Breast epithelium (tissue), 4 donors: ENCODE measurements around the gene TPSD1. TPM values are rescaled to one million over a fixed set of nuclear protein-coding genes. Genes with fewer than 3 reads are reported as not detected.

ENCODE experiments used
- DNase-seq, 2 donors: peaks; one replicate each; pipeline ENCODE4 v3.0.0-alpha.2; 2019; ENCODE audit warnings: low spot score in 2 of 2
- H3K27ac ChIP-seq, 2 donors: fragments of 200-600 bp; sonication (generic) in 1 of 2; one replicate each; pipeline ENCODE4 v1.5.1; 2016 to 2019; ENCODE audit warnings: mild to moderate bottlenecking in 1 of 2
- H3K27me3 ChIP-seq, 2 donors: fragments of 200-600 bp; sonication (generic) in 1 of 2; one replicate each; pipeline versions ENCODE4 v1.5.1 to v1.6.0; 2017 to 2019; ENCODE audit warnings: control low read depth in 1 of 2, mild to moderate bottlenecking in 1 of 2
- H3K36me3 ChIP-seq: fragments of 200-600 bp; one replicate; pipeline ENCODE4 v1.5.1; 2019
- H3K4me1 ChIP-seq, 2 donors: fragments of 200-600 bp; sonication (generic); one replicate each; pipeline ENCODE4 v1.5.1; 2016 to 2019; ENCODE audit warnings: control low read depth in 1 of 2
- H3K4me3 ChIP-seq, 3 donors: fragments of 200-600 bp; sonication (generic); 1 replicate in 2 of 3; 2 replicates in 1 of 3; pipeline ENCODE4 v1.5.1; 2016 to 2019; ENCODE audit warnings: mild to moderate bottlenecking in 3 of 3, moderate library complexity in 2 of 3
- H3K9me3 ChIP-seq, 2 donors: fragments of 200-600 bp; sonication (generic) in 1 of 2; one replicate each; pipeline ENCODE4 v1.5.1; 2016 to 2019; ENCODE audit warnings: control low read depth in 1 of 2
- POLR2A ChIP-seq: fragments of 450-650 bp; IDR thresholded peaks from one replicate; pipeline ENCODE4 v1.6.1; 2016; ENCODE audit warnings: antibody characterized with exemption, mild to moderate bottlenecking, moderate library complexity
- POLR2AphosphoS5 ChIP-seq, 3 donors: sonication (generic); formaldehyde crosslinking; IDR thresholded peaks; one replicate each; pipeline ENCODE4 v1.6.1; 2017; ENCODE audit warnings: antibody characterized with exemption in 3 of 3
- intact Hi-C: fragments of 100-400 bp; cut with DNase I; formaldehyde crosslinking; loops from one replicate; pipeline ENCODE4 v1.15.1; 2023; ENCODE audit warnings: low total_unique reads
- total RNA-seq, 3 donors: library from RNA; depleted of rRNA; stranded (reverse); fragments of >200 nt; gene quantifications; one replicate each; pipeline ENCODE4 v1.1.0, GENCODE V29; 2016
- TF ChIP-seq, protein P1 (sequence below), 3 donors: fragments of 450-650 bp; IDR thresholded peaks; one replicate each; pipeline ENCODE4 v1.5.1; 2016 to 2017; ENCODE audit warnings: antibody characterized with exemption in 3 of 3, mild to moderate bottlenecking in 3 of 3, moderate library complexity in 3 of 3

The TPSD1 gene
- total RNA-seq, 3 donors from 2014 or later: 1.6 to 5.9 (median 2.0) TPM

DNA sequence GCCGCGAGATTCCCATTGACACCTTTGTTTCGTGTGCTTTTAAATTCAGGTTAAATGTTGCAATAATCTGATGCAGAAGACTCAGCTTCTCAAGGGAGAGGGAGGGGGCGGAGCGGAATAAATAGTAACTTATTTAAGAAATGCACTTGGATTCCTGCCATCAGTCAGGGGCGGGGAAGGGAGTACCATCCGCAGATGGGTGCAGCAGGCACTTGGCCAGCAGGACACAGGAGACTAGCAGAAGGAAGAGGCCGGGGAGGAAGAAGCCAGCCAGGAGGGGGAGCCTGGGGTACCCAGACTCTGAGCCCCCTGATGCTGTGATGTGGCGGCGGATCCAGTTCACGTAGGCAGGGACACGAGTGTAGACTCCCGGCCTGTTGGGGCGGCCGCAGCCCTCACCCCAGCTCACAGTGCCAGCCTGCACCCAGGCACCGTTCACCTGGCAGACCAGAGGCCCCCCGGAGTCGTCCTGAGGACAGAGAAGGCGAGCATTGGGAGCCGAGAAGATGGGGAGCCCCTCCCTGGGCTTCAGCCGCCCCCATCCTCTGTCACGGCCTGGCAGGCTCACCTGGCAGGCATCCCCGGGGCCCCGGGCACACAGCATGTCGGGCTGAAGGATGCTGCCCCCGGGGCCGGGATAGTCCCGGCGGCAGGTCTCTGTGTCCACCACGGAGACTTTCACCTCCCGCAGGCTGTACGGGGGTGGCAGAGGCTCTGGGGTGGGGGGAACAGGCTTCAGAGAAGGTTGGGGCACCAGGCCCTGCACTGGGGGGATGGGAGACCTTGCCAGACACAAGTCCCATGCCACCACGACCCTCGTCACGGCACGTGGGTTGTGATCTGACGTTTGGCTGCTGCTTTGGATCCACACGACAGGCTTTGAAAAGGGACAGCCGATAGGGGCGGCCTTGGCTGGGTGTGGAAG, 34.0 kb upstream of the TPSD1 start:
- intact Hi-C loops: no loop called here
- H3K4me3 ChIP-seq: no peak overlapping the region
- DNase-seq: no peak
- H3K4me1 ChIP-seq: no peaks in the 10 kb centered on the region
- H3K36me3 ChIP-seq: no peaks in the 10 kb centered on the region
- H3K27ac ChIP-seq: no peak overlapping the region
- TF ChIP-seq, protein P1, sequence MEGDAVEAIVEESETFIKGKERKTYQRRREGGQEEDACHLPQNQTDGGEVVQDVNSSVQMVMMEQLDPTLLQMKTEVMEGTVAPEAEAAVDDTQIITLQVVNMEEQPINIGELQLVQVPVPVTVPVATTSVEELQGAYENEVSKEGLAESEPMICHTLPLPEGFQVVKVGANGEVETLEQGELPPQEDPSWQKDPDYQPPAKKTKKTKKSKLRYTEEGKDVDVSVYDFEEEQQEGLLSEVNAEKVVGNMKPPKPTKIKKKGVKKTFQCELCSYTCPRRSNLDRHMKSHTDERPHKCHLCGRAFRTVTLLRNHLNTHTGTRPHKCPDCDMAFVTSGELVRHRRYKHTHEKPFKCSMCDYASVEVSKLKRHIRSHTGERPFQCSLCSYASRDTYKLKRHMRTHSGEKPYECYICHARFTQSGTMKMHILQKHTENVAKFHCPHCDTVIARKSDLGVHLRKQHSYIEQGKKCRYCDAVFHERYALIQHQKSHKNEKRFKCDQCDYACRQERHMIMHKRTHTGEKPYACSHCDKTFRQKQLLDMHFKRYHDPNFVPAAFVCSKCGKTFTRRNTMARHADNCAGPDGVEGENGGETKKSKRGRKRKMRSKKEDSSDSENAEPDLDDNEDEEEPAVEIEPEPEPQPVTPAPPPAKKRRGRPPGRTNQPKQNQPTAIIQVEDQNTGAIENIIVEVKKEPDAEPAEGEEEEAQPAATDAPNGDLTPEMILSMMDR (IDR thresholded peaks at IDR 0.05): no peak
- TF ChIP-seq POLR2AphosphoS5 (IDR thresholded peaks at IDR 0.05) (no peak), POLR2A (no peak)
- peaks cover 0 to 65% of the 10 kb centered on the region in 2 donors for H3K27me3 ChIP-seq
- no peaks in the 10 kb centered on the region for H3K9me3 ChIP-seq

DNA sequence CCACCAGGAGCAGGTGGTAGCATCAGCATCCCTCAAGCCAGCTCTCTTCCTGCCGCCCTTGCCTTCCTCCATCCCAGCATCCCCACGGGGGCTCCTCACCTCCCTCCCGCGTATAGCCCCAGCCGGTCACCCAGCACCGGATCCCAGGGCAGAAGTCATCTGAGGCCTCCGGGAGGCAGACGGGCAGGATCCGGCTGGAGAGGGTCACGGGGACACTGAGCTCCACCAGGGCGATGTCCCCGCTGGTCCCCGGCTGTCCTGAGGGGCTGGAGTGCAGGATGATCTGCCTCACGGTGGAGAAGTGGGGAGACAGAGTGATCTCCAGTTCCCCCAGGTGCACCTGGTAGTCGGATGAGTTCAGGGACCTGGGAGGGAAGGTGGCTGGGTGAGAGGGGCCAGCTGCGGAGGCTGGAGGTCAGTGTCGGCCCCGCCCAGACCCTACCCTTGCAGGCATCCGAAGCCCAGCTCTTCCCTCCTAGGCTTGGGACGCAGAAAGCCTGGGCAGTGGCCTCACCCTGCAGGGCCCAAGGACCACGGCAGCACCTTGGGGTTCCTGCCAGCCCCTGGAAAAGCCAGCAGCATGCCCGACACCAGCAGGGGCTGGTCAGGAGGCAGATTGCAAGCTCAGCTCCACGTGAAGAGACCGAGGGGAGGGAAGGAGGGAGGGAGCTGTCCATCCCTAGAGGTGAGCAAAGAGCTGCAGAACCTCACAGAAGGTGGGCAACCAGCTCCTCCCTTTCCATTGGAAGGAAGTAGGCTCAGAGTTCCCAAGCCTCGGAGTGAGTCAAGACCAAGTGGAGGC, 33.1 kb upstream of the TPSD1 start:
- H3K27me3 ChIP-seq: peaks cover 0 to 56% of the 10 kb centered on the region in 2 donors
- intact Hi-C loops: no loop called here
- H3K4me3 ChIP-seq: no peak overlapping the region
- no peak overlapping the region for H3K27ac ChIP-seq
- H3K4me1 ChIP-seq: no peaks in the 10 kb centered on the region
- no peak for DNase-seq
- H3K9me3 ChIP-seq: no peaks in the 10 kb centered on the region
- H3K36me3 ChIP-seq: no peaks in the 10 kb centered on the region
- no peak for TF ChIP-seq POLR2AphosphoS5 (IDR thresholded peaks at IDR 0.05)
- TF ChIP-seq, protein P1 (IDR thresholded peaks at IDR 0.05): no peak
- TF ChIP-seq POLR2A: no peak

DNA sequence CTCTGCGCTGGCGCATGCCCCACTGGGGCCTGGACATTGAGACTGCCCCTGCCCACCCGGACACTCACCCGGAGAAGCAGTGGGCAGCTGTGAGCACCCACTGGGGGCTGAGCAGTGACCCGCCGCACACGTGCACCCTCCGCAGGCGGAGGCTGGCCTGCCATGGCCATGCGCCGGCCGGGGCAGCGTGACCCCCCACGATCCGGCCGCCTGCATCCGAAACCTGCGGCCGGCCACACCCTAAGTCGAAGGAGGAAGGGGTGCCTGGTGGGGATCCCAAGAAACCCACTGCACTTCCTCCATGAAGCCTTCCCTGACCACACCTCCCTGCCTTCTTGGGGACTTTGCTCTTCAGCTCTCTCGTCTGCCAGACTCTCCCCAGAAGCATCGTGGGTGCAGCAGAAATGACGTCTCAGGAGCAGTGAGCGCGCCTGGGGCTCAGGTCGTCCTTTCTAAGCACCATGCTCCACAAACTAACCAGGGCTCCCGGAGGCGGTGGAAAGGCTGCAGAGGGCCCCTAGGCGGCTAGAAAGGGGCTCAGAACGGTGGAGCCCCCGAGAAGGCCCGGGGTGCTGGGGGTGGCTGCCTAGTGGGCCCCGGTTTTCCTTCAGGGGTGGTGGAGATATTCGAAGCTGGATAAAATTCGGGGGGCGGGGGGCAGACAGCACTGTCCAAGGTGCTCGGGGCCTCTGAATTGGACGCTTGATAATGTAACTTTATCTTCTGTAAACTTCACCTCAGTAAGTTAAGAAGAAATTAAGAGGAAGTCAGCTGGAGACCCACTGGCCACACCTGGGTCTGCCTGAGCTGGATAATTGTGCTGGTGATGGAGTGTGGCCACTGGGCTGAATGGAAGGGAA, 32.3 kb upstream of the TPSD1 start:
- peaks cover 0 to 48% of the 10 kb centered on the region in 2 donors for H3K27me3 ChIP-seq
- TF ChIP-seq POLR2AphosphoS5 (IDR thresholded peaks at IDR 0.05): no peak
- TF ChIP-seq, protein P1 (IDR thresholded peaks at IDR 0.05): no peak
- no peak for TF ChIP-seq POLR2A
- no peak for DNase-seq
- no peak overlapping the region for H3K27ac ChIP-seq
- no peak overlapping the region for H3K4me3 ChIP-seq
- H3K4me1 ChIP-seq: no peaks in the 10 kb centered on the region
- no peaks in the 10 kb centered on the region for H3K9me3 ChIP-seq
- intact Hi-C loops: no loop called here
- no peaks in the 10 kb centered on the region for H3K36me3 ChIP-seq

DNA sequence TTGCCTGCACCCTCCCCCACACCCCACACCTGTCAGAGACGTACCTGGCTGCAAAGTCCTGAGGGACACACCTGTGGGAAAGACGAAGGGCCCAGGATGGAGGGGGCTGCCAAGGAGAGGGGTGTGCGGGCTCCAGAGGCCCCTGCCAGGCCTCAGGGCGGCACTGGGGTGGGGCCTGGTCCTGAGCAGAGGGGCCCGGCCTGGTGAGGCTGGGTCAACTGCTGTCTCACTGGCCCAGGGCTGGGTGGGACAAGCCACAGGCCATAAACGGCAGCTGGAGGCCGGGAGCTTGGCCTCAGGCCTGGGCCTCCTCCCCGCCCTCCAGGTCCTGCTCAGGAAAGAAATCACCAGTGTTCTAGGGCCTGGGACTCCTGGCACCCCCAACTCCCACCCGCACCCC, 31.3 kb upstream of the TPSD1 start:
- no peak for DNase-seq
- no peak for TF ChIP-seq POLR2A
- TF ChIP-seq POLR2AphosphoS5 (IDR thresholded peaks at IDR 0.05): no peak
- TF ChIP-seq, protein P1 (IDR thresholded peaks at IDR 0.05): no peak
- Histone ChIP-seq H3K27ac (no peak overlapping the region), H3K27me3 (peaks cover 0 to 38% of the 10 kb centered on the region in 2 donors), H3K36me3 (no peaks in the 10 kb centered on the region), H3K4me1 (no peaks in the 10 kb centered on the region), H3K4me3 (no peak overlapping the region), H3K9me3 (no peaks in the 10 kb centered on the region)
- intact Hi-C loops: no loop called here
